Measurements from ENCODE around the gene SHFL.

The SHFL gene

DNA sequence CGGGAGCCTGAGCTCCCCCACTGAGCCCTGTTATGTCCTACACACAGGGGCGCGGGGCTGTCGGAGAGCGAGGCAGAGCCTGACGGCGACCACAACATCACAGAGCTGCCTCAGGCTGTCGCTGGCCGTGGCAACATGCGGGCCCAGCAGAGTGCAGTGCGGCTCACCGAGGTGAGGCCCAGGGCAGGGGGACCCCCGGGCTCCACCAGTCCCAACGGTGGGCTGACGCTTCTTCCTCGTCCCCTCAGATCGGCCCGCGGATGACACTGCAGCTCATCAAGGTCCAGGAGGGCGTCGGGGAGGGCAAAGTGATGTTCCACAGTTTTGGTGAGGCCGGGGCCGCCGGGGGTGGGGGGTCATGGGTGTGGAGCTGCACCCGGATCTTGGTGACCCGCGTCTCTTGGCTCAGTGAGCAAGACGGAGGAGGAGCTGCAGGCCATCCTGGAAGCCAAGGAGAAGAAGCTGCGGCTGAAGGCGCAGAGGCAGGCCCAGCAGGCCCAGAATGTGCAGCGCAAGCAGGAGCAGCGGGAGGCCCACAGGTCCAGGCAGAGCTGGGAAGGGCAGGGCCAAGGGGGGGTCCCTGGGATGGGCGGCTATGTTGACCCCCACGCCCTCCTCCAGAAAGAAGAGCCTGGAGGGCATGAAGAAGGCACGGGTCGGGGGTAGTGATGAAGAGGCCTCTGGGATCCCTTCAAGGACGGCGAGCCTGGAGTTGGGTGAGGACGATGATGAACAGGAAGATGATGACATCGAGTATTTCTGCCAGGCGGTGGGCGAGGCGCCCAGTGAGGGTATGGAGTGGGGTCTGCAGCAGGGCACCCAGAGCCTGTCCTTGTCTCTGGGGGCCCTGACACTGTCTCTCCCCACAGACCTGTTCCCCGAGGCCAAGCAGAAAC lies 24.2 kb downstream of the SHFL start:
- no peak for DNase-seq

- DNase-seq = no peak
These were observed 24.8 kb downstream of the SHFL start for GRCh38 chr19:10110972-10111317.

DNA sequence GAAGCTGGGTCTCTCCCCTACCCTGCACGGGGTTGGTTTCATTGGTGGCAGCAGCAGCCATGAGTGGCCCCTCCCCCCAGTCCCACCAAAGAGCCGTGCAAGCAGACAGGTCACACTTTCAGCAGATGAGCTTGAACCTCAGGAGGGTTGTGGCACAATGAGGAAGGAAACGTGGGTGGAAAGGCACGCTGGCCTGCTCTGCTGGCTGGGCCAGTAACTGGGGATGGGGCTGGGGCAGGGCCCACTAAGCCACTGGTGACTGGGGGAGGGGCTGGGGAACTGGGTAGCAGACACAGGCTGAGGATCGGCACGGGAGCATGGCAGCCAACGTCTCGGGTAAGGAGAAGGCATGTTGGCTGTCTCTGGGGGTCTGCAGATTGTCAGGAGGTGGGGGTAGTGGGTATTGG lies 25.3 kb downstream of the SHFL start, which contains the start of gene P2RY11:
Gene P2RY11, plus strand, starts transcription at position 289 of the 407 bp plus-strand sequence. Its CDS starts 29 bp downstream, at position 318.
- no peak for DNase-seq

- no peak for DNase-seq
These were observed 26.1 kb downstream of the SHFL start for GRCh38 chr19:10112037-10112761.

- peak; percentile 13 for DNase-seq
These were observed 26.9 kb downstream of the SHFL start for GRCh38 chr19:10112895-10113591.

- no peak for DNase-seq
These were observed 27.5 kb downstream of the SHFL start for GRCh38 chr19:10113592-10113963.

GRCh38 chr19:10113964-10114650 lies 28.0 kb downstream of the SHFL start:
- no peak for DNase-seq

DNA sequence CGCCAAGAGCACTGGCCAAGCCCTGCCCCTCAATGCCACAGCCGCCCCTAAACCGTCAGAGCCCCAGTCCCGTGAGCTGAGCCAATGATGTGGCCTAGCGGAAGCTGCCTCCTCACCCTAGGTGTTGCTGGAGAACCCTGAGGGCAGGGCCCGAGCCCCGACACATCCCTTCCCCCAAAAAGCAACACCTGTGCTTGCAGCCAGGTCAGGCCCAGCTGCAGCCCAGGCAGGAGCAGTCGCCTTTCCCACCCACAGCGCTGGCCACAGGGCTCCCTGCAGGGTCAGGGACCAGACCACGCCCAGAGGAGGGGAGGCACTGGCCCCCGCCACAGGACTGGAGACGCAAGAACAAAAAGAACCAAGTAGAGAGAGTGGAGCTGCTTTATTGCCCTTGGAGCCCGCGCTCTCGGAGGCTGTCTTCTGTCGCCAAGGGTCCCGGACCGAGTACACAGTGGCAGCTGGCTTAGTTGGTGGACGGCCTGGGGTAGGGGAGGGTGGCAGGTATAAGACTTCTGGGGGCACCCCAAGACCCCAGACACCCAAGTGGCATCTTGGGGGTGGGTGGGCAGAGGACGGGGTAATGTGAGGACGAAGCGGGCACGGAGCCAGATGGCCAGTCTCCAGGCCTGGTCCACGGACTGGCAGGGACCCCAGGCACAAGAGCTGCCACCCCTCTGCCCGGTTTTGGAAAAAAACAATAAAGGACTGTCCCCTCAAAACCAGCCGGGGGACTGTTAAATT lies 28.7 kb downstream of the SHFL start:
- no peak for DNase-seq

- no peak for DNase-seq
These were observed 29.4 kb downstream of the SHFL start for GRCh38 chr19:10115392-10116084.

DNA sequence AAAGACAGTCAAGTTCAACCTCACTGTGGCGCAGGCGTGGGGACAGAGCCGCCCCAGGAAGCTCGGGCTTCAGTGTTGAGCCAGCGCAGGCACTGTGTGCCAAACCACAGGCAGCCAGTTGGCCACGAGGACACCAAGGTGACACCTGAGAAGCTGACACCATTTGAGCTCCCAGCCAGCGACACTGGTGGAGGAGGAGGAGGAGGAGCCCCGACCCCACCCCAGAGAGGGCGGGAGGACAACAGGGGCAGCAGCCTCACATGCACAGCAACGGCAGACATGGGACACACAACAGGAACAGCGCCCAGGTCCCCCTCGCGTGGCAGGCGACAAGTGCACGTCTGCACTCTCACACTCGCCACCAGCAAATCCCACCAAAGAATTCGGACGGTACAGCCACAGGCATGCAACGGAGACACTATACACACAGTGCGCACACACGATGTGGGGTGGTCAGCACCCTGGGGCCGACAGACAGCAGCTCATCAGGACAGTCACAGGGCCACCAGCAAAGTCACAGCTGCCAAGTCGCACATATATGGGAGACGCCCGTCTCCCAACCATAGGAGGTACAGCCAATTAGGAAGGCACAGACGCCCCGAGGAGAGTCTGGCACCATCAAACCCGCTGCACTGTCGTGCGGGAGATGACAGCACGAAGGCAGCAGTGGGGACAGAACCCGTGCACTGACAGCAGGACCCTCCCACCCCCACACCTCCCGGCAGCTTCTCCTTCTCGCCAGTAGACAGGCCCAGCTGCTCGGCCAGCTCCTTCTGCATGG lies 30.2 kb downstream of the SHFL start:
- no peak for DNase-seq

DNA sequence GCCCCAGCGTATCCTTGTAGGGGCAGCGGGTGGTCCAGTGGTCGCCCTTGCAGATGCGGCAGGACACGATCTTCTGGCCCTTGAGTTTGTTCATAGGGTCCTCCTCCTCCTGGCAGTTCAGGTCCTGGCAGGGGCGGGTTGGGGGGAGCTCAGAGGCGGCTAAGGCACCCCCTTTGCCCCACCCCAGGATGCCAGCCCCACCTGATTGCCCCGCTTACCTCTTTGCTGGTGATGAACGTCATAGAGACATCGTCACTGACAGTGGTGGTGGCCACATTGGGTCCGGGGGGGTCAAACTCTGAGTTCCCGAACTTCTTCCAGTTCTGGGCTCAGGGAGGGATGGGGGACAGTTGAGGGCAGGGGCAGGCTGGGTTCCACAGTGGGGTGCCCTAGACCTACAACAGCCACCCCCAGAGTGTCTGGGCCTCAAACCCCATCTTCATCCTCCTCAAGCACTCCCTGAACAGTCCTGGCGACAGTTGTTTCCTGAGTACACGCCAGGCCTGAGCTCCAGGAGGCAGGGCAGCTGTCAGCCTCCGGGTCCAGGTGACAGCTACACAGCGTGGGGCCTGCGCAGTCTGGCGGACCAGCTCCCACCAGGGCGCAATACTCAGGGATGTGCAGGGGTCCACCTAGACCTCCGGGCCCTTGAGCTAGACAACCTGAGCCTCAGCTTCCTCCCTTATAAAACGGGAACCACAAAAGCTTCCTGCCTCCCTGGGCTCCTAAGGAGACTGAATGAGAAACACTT lies 30.9 kb downstream of the SHFL start:
- no peak for DNase-seq

DNA sequence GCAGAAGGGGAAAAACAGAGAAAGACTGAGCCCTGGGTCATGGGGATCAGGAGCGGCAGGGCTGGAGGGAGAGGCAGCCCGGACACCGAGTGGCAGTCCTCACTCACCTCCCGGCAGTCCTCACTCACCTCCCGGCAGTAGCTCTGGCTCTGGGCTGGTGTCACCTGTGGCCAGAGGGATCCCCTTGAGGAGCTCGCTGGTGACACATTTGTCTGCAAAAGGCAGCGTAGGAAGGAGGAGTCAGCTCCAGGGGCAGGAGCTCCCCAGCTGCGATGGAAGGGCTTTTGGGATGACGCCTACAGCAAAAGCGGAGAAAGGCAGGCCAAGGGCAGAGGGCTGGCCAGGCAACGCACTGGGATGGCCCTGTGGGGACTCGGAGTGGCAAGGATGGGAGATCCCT lies 32.8 kb downstream of the SHFL start:
- no peak for DNase-seq

DNA sequence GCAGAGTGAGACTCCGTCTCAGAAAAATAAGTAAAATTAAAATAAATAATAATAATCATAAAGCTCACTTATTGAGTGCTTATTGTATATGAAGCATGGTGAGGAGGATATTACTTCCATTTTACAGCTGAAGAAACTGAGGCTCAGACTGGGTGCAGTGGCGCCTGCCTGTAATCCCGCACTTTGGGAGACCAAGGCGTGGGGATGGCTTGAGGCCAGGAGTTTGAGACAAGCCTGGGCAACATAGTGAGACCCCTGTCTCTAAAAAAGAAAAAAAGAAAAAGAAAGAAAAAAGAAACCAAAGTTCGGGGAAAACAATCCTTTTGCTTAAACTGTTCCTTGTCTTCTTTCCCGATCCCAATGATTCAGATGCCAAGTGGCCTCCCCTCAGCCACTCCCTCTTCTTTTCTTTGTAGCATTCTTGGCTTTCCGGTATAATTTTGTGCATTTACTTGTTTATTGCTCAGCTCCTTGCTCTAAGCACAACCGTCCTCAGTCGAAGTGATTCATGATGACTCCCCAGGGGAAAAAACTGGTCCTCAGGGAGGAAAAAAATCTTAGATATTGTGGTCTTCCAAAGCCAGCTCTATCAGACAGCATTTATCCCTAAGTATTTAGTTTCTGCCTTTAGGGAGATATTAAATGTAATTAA lies 34.5 kb downstream of the SHFL start:
- no peak for DNase-seq

- DNase-seq = no peak
These were observed 35.9 kb downstream of the SHFL start for GRCh38 chr19:10122045-10122444.

GRCh38 chr19:10124429-10124828 lies 38.3 kb downstream of the SHFL start:
- no peak for DNase-seq

DNA sequence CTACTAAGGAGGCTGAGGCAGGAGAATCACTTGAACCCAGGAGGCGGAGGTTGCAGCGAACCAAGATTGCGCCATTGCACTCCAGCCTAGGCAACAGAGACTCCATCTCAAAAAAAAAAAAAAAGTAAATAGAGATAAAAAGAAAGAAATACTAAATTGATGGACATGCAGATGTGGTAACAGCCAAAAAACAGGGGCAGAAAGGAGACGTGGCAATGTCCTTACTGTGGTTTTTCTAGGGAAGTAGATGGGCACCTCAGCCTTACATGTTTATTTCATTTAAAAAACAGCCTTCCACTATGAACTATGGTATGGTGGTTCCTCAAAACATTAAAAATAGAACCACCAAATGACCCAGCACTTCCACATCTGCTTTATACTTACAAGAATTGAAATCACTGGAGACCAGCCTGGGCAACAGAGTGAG lies 40.1 kb downstream of the SHFL start:
- no peak for DNase-seq

DNA sequence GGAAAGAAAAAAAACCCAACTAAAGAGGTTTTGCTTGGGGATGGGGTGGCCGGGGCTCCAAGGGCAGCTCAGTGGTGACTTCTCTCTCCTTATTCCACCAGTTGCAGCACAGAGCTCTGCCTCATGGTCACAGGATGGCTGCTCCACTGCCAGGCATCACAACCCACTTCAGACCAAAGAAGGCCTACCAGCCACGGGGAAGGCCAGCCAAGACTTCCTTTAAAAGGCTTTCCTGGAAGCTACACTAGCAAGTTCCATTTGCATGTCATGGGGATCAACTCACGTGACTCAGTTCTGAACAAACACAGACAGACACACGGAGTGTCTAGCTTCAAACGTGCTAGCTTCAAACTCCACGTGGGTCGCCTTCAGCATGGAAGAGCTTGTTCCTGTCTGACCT lies 46.8 kb downstream of the SHFL start:
- DNase-seq = no peak

DNA sequence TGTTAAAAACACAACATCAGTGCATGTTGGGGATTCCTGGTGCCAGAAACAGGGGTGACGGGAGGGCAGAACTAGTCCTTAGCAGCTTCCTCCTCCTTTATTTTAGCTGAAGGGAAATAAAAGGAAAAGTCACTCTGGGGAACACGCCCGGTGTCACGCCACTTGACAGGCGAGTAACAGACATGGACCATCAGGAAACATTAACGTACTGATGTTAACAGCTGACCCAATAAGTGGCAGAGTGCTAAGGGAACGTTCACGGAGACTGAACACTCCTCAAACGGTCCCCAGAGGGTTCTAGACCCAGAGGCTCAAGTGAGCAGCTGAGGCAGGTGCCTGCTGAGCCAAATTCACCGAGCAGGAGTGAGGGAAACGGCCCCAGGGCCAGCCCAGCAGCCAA lies 47.5 kb downstream of the SHFL start:
- no peak for DNase-seq

DNA sequence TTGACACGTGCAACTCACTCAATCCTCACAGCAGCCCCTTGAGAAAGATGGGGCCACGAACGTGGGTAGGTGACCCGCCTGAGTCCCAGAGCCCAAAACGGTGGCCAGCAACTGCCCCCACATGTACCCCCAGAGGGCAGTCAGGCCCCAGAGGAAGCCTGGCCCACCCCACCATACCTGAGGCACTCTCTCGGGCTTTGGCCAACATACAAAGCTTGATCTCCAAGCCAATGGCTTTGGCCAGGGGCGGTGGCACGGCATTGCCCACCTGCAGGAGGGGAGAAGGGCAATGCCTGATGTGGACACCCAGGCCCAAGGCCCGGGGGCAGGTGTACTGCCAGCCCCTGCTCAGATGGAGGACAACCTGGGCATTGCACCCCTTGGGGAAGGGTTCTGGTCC lies 47.9 kb downstream of the SHFL start:
- DNase-seq = no peak
